Measurements from ENCODE around the gene SFXN3.

SFXN3 gene

DNA sequence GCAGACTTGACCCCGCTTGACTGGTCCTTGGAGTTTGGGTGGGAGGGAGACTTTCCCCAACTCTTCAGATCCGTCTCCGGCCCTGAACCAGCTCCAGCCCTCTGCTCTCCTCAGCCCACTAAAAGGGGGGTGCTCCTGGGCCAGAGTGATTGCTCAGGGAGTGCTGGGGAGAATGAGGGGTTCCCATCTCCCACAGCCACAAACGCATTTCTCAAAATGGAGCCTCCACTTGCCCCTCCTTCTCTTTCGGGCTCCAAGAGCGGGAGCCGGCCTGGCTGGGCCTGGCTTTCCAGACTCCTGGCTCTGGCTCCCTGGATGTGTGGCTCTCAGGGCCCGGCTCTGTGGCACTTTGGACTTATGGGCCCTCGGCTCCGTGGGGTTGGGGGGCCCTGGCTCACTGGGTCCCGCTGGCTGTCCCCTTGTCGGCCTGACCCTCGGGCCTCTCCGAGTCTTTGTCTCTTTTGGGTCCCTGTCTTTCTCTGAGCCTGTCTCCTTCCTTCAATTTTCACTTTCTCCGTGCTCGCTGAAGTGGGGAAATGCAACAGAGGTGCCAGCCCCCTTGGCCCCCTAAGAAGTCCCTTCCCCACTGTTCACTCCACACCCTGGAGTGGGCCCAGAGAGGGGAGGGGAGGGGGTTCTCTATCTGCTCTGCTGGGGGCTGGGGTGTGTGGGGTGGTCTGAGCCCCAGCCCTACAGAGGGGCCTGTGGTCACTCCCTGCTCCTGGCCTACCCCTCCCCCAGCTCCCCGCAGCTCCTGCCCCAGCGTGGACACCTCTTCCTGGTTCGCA is 30.7 kb upstream of the SFXN3 start:
- peak; percentile 49 for DNase-seq

DNA sequence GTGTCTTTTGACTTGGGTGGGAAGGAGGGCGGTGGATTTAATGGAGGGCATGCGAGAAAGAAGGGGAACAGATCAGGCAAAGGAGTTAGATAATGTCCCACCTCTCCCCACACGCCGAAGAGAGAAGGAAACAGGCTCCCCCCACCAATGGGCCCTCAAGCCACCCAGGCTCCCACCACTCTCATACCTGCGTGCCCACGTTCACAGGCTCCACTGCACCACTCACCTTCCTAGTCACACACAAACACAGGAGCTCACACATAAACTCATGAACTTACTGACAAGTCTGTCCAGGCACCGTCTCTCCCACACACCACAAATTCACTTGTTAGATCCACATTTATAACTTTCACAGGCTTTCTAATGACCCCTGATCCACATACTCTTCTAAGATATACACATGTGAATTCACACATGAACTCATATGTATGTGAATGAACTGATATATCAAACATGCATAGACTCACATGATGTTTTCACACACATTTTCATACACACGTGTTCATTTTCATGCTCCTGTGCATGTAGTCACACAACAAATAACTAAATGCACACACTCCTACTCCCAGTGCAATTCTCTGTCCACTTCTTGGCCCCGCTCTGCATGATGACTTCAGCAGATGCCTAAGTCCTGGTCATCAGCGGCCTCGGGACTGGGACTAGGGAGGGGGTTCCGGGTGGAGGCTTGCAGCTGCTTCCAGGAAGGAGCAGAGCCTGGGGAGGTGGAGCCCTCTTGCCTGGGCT is 29.9 kb upstream of the SFXN3 start:
- peak; percentile 90 for DNase-seq

DNA sequence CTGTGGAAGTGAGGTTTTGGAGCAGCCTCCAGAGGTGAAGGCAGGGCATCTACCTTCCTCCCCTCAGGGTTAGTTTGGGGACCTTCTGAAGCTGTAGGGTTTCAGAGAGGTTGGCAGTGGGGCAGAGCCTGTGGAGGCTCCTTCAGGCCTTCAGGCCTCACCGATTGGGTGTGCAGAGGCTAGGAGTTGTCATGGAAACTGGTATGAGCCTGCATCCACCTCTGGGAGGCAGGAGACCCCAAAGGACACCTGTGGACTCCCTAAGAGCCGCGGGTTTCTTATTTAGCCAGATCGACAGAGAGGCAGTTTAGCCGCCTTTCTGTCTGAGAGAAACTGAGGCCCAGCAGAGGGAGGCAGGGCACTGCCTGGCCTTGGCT is 29.4 kb upstream of the SFXN3 start:
- no peak for DNase-seq

DNA sequence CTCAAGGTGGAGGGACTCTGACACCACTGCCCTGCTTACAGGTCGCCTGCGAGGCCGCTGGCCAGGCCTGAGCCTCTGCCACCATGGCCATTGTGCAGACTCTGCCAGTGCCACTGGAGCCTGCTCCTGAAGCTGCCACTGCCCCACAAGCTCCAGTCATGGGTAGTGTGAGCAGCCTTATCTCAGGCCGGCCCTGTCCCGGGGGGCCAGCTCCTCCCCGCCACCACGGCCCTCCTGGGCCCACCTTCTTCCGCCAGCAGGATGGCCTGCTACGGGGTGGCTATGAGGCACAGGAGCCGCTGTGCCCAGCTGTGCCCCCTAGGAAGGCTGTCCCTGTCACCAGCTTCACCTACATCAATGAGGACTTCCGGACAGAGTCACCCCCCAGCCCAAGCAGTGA is 28.6 kb upstream of the SFXN3 start:
- no peak for DNase-seq

DNA sequence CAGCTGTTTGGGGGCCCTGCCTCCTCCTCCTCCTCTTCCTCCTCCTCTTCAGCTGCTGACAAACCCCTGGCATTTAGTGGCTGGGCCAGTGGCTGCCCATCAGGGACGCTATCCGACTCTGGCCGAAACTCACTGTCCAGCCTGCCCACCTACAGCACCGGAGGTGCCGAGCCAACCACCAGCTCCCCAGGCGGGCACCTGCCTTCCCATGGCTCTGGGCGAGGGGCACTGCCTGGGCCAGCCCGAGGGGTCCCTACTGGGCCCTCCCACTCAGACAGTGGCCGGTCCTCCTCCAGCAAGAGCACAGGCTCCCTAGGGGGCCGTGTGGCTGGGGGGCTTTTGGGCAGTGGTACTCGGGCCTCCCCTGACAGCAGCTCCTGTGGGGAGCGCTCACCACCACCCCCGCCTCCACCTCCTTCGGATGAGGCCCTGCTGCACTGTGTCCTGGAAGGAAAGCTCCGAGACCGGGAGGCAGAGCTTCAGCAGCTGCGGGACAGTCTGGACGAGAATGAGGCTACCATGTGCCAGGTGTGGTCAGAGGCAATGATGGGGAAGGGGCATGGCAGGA is 27.3 kb upstream of the SFXN3 start:
- no peak for DNase-seq

DNA sequence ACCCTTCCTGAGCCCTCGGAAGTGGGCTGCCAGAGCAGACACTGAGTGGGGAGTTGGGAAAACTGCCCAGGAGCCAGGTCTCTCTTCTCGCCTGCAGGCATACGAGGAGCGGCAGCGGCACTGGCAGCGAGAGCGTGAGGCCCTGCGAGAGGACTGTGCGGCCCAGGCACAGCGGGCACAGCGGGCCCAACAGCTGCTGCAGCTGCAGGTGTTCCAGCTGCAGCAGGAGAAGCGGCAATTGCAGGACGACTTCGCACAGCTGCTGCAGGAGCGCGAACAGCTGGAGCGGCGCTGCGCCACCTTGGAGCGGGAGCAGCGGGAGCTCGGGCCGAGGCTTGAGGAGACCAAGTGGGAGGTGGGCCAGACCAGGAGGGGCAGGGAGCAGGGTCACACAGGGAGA is 25.7 kb upstream of the SFXN3 start:
- DNase-seq: no peak

DNA sequence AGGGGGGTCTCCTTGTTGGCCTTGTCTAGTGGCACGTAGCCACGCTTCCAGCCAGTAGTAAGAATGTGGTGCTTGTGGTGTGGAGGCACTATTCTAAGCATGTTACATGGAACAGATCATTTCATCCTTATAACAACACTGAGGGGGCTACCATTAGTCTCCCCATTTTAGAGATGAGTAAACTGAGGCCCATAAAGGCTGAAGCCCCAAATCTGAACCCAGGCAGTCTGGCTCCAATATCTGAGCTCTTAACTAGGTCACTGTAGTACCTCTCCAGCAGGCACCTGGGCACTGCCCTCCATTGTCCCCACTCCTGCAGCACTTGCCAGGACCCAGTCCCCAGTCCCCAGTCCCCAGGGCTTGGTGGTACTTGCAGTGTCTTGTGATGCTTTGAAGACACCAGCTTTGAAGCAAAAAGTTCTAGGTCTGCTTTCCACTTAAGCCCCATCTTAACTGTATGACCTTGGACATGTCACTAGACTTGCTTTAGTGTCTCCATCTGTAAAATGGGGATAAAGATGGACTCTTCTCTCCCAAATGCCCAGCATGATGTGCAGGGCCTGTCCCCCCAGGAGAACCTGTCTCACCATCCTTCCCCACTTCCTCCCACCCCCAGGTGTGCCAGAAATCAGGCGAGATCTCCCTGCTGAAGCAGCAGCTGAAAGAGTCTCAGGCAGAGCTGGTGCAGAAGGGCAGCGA is 25.0 kb upstream of the SFXN3 start:
- no peak for DNase-seq

DNA sequence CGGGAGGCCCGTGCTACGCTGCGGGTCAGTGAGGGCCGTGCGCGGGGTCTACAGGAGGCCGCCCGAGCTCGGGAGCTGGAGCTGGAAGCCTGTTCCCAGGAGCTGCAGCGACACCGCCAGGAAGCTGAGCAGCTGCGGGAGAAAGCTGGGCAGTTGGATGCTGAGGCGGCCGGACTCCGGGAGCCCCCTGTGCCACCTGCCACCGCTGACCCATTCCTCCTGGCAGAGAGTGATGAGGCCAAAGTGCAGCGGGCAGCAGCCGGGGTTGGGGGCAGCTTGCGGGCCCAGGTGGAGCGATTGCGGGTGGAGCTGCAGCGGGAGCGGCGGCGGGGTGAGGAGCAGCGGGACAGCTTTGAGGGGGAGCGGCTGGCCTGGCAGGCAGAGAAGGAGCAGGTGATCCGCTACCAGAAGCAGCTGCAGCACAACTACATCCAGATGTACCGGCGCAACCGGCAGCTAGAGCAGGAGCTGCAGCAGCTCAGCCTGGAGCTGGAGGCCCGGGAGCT is 24.4 kb upstream of the SFXN3 start:
- DNase-seq: peak; percentile 28

DNA sequence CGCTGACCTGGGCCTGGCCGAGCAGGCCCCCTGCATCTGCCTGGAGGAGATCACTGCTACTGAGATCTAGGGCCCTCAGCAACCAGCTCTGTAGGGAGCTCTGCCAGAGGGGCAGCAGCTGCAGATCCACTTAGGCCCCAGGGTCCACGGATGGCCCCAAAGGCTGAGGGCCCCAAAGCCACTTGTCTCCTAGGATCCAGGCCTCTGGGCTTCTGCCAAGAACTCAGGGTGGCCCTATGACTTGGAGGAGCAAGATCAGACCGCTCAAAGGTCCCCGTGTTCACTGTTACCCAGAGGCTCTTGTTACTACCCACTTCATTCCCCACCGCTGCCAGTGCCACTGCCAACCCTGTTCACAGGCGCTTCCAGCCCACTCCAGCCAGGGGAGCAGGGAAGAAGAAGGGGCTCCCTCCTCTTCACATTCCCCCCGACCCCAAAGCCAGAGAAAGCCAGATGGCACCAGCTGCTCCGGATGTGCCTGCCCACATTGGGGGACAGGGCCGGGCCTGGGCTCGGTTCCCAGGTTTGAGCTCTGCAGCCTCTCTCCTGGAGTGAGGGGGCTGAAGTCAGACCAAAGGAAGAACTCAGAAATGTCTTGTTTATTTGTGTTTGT is 23.8 kb upstream of the SFXN3 start:
- peak; percentile 49 for DNase-seq

DNA sequence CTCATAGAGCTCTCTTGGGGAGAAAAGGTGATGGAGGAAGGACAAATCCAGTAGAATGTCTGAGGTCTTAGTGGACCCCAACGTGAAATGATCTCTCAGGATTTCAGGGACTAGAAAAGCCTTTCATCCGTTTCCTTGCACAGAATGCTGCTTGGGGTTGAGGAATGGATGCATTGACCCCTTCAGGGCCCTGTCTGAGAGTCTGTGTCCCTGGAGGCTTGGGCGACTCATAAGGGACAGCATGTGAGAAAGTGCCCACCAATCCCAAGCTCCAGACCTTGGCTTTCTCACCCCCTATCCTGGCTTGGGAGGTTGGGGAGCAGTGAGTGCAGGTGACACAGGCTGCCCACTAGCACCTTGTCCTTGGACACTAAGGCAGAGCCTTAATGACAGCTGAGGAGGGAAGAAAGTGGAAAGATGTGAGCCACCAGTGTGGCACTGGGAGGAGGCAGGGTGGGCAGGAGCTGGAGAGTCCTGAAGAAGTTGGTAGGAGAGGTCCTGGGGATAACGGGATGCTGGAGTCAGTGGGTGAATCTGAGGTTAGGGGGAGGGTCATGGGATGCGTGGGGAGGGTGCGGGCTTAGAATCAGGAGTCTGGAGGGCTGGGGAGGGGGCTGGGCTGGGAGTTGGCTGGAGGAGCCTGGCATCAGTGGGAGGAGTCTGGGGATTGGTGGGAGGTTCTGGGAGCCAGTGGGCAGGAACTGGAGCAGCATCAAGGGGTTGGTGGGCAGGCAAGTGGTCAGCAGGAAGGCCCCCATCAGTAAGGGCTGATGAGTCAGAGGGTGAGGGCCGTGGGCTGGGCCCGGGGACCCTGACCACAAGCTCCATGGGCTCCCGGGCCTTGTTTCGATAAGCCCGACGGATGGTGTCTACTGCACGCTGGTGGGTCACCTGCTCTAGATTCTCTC is 22.9 kb upstream of the SFXN3 start:
- DNase-seq: no peak

DNA sequence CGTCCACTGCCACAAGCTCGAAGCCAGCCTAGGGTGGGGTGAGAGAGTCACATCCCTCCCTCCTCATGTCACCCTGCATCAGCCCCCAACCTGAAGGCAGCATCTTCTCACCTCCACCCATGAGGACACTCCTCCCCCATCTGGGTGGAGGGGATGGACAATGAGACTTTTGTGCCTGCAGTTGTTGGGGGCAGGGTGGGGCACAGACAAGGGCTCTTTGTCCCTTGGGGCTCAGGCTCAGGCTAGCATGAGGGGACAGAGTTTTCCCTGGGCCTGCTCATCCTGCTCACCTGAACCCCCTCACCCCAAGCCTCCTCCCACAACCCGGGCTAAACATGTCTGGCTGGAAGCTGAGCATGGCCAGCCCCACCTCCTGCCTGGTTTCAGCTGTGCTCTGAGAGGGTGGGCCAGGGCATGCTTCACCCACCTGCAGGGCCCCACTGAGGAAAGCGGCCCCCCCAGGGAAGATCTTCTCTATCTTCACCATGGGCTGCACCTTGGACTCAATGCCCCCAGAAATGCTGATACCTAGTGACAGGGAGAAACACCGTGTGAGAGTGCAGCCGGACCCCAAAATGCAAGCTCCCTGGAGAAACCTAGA is 22.1 kb upstream of the SFXN3 start:
- no peak for DNase-seq

DNA sequence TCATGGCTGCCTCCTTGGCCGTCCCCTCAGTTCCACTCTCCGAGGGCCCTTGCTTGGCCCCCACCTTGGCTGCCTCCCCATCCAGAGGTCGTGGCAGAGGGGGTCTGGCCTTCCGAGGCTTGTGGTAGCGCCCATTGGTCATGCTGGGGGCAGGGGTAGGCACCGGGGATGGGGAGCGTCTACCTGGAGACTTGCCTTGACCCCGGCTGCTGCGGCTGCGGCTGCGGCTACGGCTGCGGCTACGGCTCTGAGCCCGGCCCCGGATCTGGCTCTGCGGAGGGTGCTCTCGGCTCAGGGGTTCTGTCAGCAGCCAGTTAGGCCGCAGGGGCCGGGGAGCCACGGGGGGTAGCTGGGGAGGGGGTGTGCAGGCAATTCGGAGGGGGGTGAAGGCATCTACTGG is 20.7 kb upstream of the SFXN3 start:
- DNase-seq: no peak

DNA sequence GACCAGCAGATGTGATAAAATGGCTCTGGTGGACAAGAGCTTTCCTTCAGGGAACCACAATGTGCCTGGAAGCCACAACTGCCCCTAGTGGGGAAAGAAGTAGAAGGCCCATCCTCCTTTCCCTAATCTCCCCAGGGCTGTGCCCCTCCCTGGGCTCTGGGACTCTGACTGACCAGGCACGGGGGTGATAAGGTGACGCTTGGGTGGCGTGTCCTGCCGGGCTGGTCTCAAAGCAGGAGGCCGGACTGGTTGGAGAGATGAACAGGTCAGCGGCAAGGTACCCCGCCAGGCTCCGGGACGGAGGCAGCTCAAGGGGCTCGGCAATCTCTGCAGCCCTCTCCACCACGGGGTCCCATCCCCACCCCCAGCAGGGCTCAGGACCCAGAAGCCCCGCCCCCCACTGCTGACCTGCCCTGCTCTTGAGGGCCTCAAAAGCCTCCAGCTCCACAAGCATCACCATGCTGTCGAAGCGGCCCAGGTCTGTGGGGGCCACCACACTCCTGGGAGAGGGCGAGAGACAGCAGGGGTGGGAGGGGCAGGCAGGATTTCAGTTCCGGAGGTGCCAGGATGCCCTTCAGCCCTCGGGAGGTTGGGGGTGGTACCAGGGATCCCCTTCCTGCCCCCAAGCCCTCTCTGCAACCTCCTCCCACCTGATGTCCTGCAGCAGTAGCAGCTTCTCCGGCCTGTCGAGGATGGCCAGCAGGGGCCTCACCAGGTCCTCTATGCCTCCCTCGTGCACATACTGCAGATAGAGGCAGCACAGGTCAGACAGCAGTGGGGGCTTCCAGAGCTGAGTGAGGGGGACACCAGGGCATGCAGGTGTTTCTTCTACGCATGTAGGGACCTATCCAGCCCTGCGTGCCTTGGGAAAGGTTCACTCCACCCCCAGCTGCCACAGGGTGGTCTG is 19.3 kb upstream of the SFXN3 start:
- no peak for DNase-seq

DNA sequence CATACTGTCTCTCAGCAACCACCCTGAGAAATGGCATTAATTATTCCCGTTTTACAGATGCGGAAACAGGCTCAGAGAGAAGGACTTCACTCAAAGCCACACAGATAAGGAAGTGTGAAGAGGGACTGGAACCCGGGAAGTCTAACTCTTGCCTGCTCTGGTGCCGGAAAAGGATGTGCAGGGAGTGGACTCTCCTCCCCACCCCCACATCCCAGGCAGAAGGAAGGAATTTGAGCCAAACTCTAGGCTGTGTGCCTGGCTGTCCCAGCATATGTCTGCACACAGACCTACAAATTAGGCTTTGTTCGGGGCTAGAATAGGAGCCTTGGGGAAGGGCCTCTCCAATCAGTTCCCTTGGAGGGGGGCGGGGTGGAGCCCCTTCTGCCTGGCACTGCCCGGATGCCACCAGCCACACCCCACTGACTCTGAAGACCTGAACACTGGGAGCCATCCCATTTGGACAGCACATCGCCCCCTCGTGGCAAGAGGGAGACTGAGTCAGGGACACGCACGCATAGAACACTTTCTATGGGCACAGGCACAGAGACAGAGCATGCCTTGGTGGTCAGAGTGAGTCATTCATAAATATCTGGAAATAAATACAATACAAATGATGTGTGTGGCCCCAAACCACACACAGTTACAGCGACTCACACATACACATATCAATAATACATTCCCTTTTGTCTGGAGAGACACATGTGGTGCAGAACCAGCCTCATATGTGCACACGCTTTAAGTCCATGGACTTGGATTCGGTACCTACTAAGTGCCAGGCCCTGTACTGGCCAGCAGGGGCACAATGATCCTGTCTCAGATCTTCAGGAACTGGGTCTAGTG is 18.3 kb upstream of the SFXN3 start:
- DNase-seq: peak; percentile 95

DNA sequence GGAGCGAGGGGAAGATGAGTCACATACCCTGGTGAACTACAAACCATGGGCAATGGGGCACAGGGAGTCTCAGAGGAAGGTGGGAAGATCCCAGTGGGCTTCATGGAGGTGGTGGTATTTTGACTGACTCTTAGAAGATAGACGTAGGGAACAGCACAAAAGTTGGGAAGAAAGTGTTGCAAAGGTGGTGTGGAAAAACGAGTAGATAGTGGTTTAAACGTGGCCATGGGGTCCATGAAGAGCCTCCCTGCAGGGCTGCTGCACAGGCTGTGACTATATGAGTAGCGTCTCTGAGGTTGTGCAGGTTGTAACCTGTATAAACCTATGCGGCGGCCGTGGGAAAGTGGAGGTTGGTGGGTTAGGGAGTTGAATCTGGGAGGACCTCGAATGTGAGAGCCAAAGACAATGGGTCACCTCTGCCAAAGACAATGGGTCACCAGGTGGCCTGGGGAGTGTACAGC is 17.6 kb upstream of the SFXN3 start:
- no peak for DNase-seq

DNA sequence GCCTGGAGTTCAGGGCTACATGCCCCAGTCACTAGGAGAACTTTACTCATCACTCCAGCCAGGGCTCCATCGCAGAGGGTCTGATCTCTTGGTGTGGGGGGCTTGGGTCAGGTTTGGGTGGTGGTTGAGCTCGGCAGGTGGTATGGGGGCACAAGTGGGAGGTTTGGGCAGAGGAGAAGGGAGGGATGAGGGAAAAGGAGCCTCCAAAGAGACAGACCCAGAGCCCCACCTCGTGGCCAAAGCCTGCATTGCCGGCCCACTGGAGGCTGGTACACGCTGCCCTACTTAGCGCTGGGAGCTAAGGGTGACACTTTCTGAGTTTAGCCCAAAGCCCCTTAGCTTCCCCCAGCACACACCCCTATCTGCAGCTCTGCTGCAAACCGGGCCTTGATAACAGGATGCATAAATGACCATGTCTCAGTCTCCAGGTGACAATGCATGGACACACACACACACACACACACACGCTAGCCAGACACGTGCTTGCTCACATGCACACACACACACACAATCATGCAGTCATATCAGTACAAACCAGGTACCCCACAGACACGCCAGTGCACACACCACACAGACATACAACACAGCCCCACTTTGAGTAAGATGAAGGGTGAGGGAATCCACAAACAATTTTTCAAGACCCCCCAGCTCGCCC is 16.7 kb upstream of the SFXN3 start:
- peak; percentile 56 for DNase-seq

DNA sequence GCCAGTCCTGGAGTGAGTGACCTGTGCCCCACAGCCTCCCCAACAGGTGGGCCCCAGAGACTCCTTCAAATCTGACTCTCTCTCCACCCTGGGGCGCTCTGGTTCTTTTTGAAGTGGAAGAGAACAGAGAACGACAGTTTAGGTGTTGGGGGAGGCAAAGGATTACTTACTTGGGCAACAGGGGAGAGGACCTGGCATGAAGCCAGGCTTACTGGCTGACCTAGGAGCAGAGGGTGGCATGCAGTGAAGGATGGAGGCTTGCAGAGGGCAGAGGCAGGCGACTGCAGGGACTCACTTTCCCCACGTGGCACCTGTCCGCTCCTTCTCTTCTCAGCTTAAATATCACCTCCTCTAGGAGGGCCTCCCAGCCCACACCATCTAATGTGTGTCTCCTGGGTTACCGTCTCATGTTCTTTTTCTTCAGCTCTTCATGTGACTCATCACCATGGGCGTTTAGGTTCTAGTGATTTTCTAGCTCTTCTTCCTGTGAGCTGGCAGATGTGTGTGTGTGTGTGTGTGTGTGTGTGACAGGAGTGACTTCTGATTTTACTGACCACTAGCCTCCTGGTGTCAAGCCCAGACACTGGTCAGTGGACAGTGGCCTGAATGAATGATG is 16.0 kb upstream of the SFXN3 start:
- peak; percentile 96 for DNase-seq

DNA sequence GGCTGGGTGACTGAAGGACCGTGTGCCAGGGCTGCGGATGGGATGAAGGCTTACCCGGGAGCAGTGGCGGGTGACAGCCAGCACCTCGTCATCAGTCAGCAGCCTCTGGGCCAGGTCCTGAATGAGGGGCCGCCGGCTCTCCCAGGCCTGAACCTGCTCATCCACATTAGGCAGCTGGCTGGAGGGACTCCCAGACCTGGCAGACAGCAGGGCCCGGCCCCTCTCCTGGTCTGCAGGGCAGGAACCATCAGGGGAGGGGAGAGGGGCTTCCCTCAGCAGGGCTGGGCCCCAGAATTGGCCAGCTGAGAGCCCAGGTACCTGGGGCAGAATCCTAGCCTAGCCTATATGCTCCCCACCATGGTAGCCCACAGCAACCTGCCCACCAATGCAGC is 15.5 kb upstream of the SFXN3 start:
- DNase-seq: no peak
